Prostate gland (tissue), 2 donors: ENCODE results near the gene PPP6C. TPM values are rescaled to one million over a fixed set of nuclear protein-coding genes. Genes with fewer than 3 reads are reported as not detected.
A peak's percentile ranks its signal among the peaks of the same experiment; 100 is the strongest.

Source experiments
- DNase-seq: peaks from one replicate; pipeline ENCODE4 v3.0.0-alpha.2; 2019; ENCODE audit warnings: low spot score
- H3K27ac ChIP-seq, 2 donors: fragments of 200-600 bp; sonication (generic); 2 replicates each; pipeline ENCODE4 v1.5.1; 2017 to 2019
- H3K27me3 ChIP-seq: fragments of 200-600 bp; sonication (generic); replicated peaks from 2 replicates; pipeline ENCODE4 v1.5.1; 2019; ENCODE audit not compliant: insufficient read depth
- H3K36me3 ChIP-seq, 2 donors: fragments of 200-600 bp; sonication (generic); 1 replicate in 1 of 2; 2 replicates in 1 of 2; pipeline versions ENCODE4 v1.5.1 to v1.8.1; 2017 to 2019
- H3K4me1 ChIP-seq: fragments of 200-600 bp; sonication (generic); replicated peaks from 2 replicates; pipeline ENCODE4 v1.5.1; 2019
- H3K4me3 ChIP-seq, 2 donors: fragments of 200-600 bp; sonication (generic); 2 replicates each; pipeline ENCODE4 v1.5.1; 2017 to 2019
- H3K9me3 ChIP-seq: fragments of 200-600 bp; sonication (generic); 2 replicates; pipeline ENCODE4 v1.5.1; 2017
- POLR2A ChIP-seq: fragments of 450-650 bp; IDR thresholded peaks from one replicate; pipeline ENCODE4 v1.6.1; 2016; ENCODE audit warnings: antibody characterized with exemption, mild to moderate bottlenecking
- POLR2AphosphoS5 ChIP-seq: sonication (generic); formaldehyde crosslinking; IDR thresholded peaks from one replicate; pipeline ENCODE4 v1.6.1; 2017; ENCODE audit warnings: antibody characterized with exemption
- WGBS: methylation state at CpG from one replicate; pipeline ENCODE4 v1.1.5; 2018; 5-methylcytosine and 5-hydroxymethylcytosine counted together
- intact Hi-C: fragments of 100-400 bp; cut with DNase I; formaldehyde crosslinking; loops from one replicate; pipeline ENCODE4 v1.14.2; 2022
- total RNA-seq, 2 donors: library from RNA; depleted of rRNA; stranded (reverse); fragments of >200 nt; gene quantifications; one replicate each; pipeline ENCODE4 v1.1.0, GENCODE V29; 2016
- TF ChIP-seq, protein P1 (sequence below), 4 experiments: fragments of 200-600 bp in 2 of 4; fragments of 450-650 bp in 2 of 4; sonication (generic) in 2 of 4; IDR thresholded peaks; 1 replicate in 3 of 4; 2 replicates in 1 of 4; pipeline ENCODE4 v1.5.1; 2016 to 2019; ENCODE audit warnings: antibody characterized with exemption in 4 of 4, mild to moderate bottlenecking in 2 of 4, moderate library complexity in 2 of 4

The PPP6C gene
- total RNA-seq, 2 donors from 2014 or later, result 28.8 to 34.1 TPM

DNA sequence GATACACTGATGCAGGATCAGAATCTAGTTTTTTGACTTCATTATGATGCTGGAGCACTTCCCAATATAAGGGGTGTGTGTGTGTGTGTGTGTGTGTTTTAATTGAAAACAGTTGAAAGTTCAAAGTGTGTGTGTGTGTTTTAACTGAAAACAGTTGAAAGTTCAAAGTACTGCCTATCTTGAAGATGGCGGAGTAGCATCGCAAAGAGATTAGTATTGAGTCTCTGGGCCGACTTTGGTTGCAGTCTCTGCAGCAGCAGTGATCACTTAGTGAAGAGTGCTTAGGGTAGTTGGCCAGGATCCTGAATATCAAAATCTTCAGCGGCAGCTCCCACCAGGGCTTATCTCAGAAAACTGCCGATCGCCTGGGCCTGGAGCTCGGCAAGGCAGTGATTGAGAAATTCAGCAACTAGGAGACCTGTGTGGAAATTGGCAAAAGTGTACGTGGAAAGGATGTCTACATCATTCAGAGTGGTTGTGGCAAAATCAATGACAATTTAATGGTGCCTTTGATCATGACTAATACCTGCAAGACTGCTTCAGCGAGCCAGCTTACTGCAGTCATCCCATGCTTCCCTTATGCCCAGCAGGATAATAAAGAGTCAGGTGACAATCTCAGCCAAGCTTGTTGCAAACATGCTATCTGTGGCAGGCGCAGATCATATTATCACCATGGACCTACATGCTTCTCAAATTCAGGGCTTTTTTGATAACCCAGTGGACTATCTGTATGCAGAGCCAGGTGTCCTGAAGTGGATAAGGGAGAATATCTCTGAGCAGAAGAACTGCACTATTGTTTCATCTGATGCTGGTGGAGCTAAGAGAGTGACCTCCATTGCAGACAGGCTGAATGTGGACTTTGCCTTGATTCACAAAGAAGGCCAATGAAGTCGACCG is 39.0 kb downstream of the PPP6C start:
- no peaks in the 10 kb centered on the region for H3K27me3 ChIP-seq
- no peaks in the 10 kb centered on the region for H3K9me3 ChIP-seq
- H3K36me3 ChIP-seq, result peaks cover 0 to 11% of the 10 kb centered on the region in 2 donors
- TF ChIP-seq POLR2A, result no peak
- TF ChIP-seq POLR2AphosphoS5, result no peak
- TF ChIP-seq, protein P1, sequence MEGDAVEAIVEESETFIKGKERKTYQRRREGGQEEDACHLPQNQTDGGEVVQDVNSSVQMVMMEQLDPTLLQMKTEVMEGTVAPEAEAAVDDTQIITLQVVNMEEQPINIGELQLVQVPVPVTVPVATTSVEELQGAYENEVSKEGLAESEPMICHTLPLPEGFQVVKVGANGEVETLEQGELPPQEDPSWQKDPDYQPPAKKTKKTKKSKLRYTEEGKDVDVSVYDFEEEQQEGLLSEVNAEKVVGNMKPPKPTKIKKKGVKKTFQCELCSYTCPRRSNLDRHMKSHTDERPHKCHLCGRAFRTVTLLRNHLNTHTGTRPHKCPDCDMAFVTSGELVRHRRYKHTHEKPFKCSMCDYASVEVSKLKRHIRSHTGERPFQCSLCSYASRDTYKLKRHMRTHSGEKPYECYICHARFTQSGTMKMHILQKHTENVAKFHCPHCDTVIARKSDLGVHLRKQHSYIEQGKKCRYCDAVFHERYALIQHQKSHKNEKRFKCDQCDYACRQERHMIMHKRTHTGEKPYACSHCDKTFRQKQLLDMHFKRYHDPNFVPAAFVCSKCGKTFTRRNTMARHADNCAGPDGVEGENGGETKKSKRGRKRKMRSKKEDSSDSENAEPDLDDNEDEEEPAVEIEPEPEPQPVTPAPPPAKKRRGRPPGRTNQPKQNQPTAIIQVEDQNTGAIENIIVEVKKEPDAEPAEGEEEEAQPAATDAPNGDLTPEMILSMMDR (IDR thresholded peaks at IDR 0.05), result no peak
- no peak overlapping the region for H3K27ac ChIP-seq
- no peak for DNase-seq
- WGBS, result 82% methylated on average over 12 of the region's 12 CpGs
- no peaks in the 10 kb centered on the region for H3K4me1 ChIP-seq
- intact Hi-C loops, result no loop called here
- H3K4me3 ChIP-seq, result no peak overlapping the region

DNA sequence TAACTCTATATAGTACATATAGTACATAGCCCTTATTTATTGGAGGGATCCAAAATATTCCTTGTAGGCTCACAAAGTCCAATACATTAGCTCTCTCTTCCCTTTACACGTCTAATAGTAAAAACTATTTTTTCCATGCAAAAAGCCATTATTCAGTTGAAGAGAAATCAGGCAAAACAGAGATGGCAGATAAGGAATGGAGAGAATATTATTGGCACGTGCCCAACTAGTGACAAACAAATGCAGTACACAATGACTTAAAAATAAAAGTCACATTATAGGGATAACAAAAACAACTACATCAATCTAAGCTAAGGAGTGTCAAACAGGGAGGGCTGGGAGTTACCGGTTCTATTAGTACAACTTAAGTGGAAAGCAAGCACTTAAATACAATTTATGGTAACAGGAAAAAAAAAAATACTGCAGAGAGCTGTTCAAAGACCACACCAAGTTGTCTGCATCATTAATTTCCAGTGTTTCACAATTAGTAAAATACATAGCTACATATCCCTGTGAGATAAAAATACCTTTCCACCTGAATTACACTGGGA is 42.1 kb downstream of the PPP6C start:
- 51% methylated on average over 3 of the region's 3 CpGs for WGBS
- Histone ChIP-seq H3K36me3 (peaks cover 0 to 11% of the 10 kb centered on the region in 2 donors), H3K27me3 (no peaks in the 10 kb centered on the region), H3K4me1 (peaks cover 4% of the 10 kb centered on the region), H3K9me3 (no peaks in the 10 kb centered on the region), H3K4me3 (no peak overlapping the region), H3K27ac (no peak overlapping the region)
- no peak for DNase-seq
- TF ChIP-seq, protein P1 (IDR thresholded peaks at IDR 0.05), result no peak
- intact Hi-C loops, result loop anchor here (10.0 kb wide), 1 partner anchor 373 kb away; the partner anchor contains the start of genes NR6A1 and OLFML2A

DNA sequence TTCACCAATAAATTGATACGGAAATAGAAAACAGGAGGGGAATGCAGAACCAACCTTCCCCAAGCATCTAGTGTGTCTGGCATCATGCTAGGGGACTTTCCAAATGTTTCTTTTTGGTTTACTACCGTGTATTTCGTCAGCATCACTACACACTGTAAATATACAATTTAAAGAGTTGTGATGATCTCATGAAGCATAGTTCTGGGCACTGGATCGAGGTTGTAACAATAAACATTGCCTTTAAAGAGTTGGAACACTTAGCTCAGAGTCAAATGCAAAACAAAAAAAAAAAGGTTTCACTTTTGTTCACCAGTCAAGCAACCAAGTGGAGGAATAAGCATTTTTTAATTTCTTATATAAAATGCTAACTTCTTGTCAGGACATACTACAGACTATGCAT is 43.4 kb downstream of the PPP6C start:
- Histone ChIP-seq H3K36me3 (peaks cover 0 to 11% of the 10 kb centered on the region in 2 donors), H3K27ac (no peak overlapping the region), H3K4me3 (no peak overlapping the region), H3K9me3 (no peaks in the 10 kb centered on the region), H3K27me3 (no peaks in the 10 kb centered on the region), H3K4me1 (peaks cover 4% of the 10 kb centered on the region)
- no peak for TF ChIP-seq POLR2A
- peak; percentile 35 for TF ChIP-seq POLR2AphosphoS5
- DNase-seq, result no peak
- intact Hi-C loops, result loop anchor here (10.0 kb wide), 1 partner anchor 371 kb away; the partner anchor contains the start of genes NR6A1 and OLFML2A
- WGBS, result 13% methylated on average over 4 of the region's 4 CpGs

DNA sequence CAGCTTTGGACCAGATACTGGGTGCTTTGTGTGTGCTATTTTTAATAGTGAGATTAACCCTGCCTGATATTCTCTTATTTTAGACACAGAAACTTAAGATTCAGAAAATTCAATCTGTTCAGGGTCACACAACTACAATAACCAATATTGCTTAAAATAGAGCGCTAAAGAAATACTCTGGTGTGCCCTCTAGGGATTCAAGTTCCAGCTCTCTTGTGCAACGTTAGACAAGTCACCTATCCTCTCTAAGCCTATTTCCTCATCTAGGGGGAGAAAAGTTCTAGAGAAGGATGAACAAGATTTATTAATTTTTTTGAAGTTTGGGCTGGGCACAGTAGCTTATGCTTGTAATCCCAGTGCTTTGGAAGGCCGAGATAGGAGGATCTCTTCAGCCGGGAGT is 44.2 kb downstream of the PPP6C start:
- WGBS, result 73% methylated on average over 4 of the region's 4 CpGs
- no peak for TF ChIP-seq POLR2AphosphoS5
- no peak for TF ChIP-seq POLR2A
- TF ChIP-seq, protein P1 (IDR thresholded peaks at IDR 0.05), result no peak
- intact Hi-C loops, result loop anchor here (10.0 kb wide), 1 partner anchor 371 kb away; the partner anchor contains the start of genes NR6A1 and OLFML2A

DNA sequence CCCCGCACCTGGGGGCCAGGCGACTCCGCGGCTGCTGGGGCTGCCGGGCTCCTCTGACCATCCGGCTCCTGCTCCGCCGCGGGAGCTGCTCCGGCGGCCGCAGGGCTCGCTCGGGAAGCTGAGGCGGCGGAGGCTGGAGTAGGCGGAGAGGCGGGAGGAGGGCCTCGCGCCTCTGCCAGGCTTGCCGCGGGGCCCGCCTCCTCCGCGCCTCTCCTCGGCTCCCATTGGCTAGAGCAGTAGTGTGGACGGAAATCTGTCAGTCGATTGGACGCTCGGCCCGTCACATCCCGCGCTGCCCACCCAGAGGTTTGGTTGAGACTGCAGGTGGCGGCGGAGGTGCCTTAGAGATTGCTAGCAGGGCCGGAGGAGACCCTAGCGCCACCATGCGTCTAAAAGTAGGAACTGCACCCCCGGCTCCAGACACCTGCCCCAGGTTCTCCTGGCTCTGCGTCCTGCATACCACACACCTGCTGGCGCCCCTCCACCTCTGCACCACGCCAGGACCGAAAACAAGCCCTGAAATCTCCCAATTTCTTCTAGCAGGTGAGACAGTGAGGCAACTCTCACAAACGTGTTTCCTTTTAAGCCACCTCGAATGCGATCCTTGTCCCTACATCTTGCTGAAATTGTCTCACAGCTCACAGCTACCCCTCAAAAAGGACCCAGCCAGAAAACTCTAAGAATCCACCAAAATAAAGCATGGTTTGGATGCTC is 46.1 kb downstream of the PPP6C start, which contains the start of gene SCAI:
Gene SCAI, minus strand, starts transcription at position 152 of the 714 bp plus-strand sequence. Its CDS starts 91 bp downstream, at position 61.
- under 1% methylated on average over 26 of the region's 46 CpGs for WGBS
- Histone ChIP-seq H3K27me3 (no peaks in the 10 kb centered on the region), H3K4me1 (peaks cover 4% of the 10 kb centered on the region), H3K9me3 (no peaks in the 10 kb centered on the region), H3K4me3 (peak within 1 kb of the TSS; percentile 81 to 96), H3K36me3 (no peaks in the 10 kb centered on the region), H3K27ac (peak within 1 kb of the TSS; percentile 71 to 79)
- DNase-seq, result peak; percentile 99
- intact Hi-C loops, result loop anchor here (1.0 to 10.0 kb wide), 4 partner anchors 54 to 369 kb away; partner anchors contain the start of genes ARPC5L, NR6A1, OLFML2A and RPL35
- TF ChIP-seq POLR2AphosphoS5 (peak; percentile 90), POLR2A (peak; percentile 71)
- TF ChIP-seq, protein P1 (IDR thresholded peaks at IDR 0.05), result peak; percentile 98 to 100 (median 100)

More for the DNA sequence above, 44.2 kb downstream of the PPP6C start:
- H3K36me3 ChIP-seq, result peaks cover 0 to 4% of the 10 kb centered on the region in 2 donors
- no peaks in the 10 kb centered on the region for H3K9me3 ChIP-seq
- H3K4me1 ChIP-seq, result peaks cover 4% of the 10 kb centered on the region
- no peaks in the 10 kb centered on the region for H3K27me3 ChIP-seq
- DNase-seq, result no peak
- H3K27ac ChIP-seq, result no peak overlapping the region
- H3K4me3 ChIP-seq, result no peak overlapping the region
